Occipital lobe (tissue), 2 donors: ENCODE measurements around the gene TOM1L1. TPM values are rescaled to one million over a fixed set of nuclear protein-coding genes. Genes with fewer than 3 reads are reported as not detected.

Source experiments
- DNase-seq: peaks from one replicate; lab custom pipeline; 2025; lab: John Stamatoyannopoulos, UW
- total RNA-seq: library from RNA; depleted of rRNA; stranded (reverse); fragments of >200 nt; gene quantifications from one replicate; pipeline ENCODE4 v1.2.3, GENCODE V29; 2014

The TOM1L1 gene
- total RNA-seq, 1 donor from 2014 or later, result 7.8 TPM

DNA sequence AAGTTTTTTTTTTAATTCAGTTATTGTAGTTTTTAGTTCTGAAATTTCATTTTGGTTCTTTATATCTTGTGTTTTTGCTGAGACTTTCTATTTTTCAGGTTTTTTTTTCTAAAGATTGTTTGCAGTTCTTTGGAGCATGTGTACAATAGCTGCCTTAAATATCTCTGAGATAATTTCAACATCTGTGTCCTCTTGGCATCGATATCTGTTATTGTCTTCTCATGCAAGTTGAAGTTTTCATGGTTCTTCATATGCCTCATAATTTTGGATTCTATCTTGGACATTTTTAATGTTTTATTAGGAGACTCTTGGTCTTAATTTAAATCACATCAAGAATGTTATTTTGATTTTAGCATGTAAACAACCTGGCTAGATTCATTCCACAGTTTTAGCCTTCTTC lies 45.0 kb downstream of the TOM1L1 start:
- DNase-seq, result no peak

DNA sequence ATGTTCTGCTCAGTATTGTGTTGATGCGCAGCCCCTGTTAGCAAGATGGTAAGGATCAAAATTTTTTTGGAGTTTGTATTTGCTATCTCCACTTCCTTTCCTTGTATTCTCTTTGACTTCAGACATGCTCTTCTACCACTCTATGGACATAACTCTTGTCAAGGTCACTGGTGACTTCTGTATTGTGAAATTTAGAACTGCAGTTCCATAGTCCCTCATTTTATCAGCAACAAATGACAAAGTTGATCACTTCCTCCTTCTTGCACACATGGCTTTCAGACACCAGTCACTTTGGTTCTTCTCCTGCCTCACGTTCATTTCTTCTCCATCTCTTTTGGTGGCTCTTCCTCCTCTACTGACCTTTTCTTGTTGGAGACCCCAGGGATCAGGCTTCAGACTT lies 46.7 kb downstream of the TOM1L1 start:
- no peak for DNase-seq

DNA sequence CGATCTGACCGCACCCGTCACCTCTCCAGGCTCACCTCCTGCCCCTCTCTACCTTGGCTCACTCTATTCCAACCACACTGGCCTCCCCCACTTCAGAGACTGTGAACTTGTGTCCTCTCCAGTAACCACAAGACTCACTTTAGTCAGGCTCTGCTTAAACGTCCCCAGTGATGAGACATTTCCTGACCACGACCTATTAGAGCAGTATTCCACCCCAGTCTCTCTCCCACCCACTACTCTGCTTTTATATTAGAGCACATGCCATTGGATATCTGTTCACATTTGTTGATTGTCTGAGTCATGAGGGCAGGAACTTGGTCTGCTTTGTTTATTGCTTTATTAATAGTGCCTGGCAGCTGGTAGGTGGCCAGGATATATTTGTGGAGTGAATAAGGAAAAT lies 47.7 kb downstream of the TOM1L1 start:
- no peak for DNase-seq

DNA sequence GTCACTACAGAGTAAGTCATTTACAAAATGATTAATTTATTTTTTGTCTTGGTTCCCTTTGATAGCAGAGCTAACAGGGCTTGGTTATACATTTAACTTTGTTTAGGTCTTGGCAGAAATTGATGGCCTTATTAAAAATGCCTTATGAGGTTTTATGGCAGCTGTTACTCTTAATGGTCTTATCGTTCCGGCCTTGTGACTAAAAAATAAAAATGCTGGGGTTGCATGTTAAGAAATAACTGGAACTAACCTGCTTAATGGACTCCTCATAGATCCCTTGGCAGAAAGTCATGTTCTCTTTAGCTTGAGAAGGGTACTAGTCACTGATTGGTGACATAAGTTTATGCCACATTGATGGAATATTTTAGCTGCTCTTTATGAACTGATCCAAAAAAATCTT lies 49.5 kb downstream of the TOM1L1 start:
- no peak for DNase-seq

DNA sequence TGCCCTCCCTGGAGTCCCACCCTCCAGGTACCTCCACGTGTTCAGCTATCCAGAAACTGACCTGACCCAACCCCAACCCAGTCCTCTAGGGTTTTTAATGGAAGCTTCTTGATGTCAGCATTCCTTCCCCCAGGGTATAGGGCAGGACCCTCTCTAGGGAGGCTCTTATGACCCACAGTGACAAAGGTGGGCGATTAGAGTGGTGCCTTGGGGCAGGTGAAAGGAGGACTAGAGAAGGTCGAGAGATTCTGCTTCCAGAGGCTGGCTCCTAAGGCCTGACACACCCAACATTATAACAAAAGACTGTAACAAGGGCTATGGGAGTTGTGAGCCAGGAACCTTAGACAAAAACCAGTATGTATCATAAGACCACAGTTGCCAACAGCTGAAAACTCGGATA lies 50.6 kb downstream of the TOM1L1 start:
- no peak for DNase-seq

DNA sequence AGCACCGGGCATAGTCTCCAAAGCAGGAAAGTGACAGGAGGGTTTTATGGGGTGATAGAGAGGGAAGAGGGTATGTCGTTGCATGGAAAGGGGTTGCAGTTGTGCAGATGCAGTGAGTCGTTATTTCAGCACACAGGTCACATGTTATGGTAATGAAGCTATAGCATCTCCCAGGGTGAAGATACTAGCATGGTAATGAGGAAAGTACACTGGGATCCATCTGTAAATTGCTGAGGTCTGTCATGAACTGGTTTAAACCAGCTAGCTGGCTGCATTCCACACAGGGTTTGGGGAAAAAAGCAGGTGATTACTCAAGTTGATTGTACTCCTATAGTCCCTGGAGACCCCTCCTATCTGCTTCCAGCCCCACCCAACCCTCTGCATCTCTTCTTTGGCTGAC lies 56.1 kb downstream of the TOM1L1 start:
- DNase-seq, result no peak

DNA sequence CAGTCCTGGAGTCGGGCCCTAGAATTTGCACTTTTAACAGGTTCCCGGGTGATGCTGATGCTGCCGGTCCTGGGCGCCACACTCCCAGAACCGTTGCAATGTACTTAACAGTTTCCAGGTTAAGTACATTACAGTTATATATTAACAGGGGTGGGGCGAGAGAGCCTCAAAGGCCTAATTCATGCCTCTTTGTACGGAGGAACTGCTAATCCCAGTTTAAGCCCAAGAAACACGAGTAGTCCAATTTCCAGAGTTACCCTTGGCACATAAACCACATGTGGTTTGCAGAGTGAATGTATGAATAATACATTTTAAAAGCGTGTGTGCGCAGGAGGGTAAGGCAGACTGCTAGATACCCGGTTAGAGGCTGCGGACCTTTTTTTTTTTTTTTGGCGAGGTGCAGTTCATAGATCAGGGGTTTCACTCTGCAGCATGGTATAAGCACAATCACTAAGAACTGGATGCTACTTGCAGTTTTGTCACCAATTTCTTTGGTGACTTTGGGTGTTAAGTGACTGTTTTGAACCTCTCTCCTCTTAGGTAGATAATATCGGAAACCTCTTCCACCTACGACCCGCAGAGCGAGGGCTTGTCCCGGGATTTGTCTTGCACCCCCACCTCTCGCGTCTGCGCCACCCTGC lies 67.1 kb downstream of the TOM1L1 start:
- no peak for DNase-seq

DNA sequence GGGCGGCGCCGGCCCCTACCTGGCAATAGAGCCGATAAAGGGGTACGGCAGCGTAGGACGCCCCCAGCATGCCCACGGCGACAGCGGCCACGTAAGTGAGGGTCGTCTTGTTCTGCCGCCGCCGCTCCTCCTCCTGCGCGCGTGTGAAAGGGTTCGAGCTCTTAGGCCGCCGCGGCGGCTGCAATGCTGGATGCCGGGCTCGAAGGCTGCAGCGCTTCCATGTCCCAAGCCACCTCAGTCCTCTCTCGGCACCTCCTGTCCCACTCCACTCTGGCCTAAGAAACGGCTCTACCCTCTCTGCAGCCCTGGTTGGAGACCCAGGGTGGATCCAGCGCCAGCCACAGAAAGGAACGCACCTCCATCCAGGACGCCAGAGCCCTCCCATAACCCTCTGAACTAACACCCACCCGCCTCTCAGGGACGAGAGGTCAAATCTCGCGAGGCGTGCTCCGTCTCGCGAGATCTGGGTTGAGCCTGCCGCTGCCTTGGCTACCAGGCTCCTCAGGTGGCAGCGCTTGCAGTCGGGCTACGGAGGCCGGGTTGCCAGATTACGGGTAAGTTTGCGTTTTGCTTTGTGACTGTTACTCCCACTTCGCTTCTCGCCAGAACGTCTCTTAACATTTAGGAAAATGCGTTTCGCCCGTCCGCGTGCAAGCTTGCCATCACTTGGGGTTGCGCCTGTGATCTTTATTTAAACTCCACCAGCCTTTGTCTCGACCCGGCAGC lies 67.8 kb downstream of the TOM1L1 start, which contains the start of the genes COX11 and STXBP4:
TSS of gene COX11 (minus strand) at position 393 of the 726 bp plus-strand sequence. CDS start at position 385, 8 bp downstream.
TSS of gene STXBP4 (plus strand) at position 504 of the 726 bp plus-strand sequence. CDS start 17,455 bp downstream, outside the sequence.
- DNase-seq, result peak; percentile 96

DNA sequence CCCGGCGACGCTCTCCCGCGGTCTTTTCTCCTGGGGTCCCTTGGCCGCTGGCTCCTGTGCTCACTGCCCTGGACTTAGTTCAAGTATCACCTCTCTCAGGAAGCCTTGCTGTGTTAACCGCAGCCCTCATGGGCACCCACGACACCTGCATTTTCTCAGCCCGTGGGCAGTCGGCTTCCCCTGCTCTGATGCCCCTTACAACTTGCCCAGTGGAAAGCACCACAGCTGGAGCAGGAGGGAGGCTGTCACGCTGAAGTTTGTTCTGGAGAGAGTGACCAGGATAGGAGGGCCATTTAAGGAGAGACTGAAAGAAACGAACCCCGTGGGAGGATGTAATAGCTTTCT lies 68.3 kb downstream of the TOM1L1 start:
- no peak for DNase-seq

DNA sequence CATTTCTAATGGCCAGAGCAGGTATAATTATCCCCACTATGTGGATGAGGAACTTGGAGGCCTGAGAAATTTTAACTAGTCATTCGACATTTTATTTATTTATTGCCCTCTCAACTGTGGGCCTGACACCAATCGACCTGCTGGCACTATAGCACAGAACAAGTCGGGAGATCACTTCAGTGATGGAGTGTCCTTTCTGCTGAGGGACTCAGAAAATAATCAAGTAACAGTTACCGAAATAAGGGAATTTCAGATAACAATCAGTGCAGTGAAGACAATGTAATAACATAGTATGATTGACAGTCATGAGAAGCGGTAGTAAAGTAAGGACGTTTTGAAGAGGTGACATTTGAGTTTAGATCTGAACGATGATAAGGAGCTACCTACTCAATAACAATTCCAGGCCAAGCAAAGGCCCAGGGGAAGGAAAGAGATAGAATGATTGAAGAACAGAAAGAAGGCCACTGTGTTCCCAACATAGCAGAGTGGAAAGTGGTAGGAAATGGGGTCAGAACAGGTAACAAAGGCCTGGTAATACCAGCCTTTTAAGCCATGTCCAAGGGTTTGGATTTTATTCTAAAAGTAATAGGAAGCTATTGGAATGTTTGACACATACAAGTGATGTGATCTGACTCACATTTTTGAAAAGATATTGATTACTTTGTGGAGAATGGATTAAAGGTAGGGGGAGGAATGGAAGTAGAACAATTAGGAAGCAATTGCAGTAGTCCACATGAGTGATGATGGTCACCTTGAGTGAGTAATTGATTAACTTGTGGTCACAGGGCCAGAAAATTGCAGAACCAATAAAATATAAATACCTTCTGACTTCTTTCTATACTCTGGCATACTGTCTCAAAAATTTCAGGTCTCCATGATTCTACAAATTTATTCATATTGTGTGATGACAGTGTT lies 69.3 kb downstream of the TOM1L1 start:
- no peak for DNase-seq

DNA sequence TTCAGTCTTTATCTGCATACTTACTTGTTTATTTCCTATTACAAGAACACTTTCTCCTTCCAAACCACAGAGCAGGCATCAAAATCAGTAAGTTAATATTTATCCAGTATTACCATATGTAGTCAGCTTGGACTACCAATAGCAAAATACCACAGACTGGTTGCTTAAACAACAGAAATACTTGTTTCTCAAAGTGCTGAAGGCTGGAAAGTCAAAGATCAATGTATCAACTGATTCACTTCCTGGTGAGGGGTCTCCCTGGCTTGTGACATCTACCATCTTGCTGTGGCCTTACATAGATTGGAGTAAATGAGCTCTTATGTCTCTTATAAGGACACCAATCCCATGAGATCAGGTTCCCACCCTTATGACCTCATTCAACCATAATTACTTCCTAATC lies 70.5 kb downstream of the TOM1L1 start:
- no peak for DNase-seq

DNA sequence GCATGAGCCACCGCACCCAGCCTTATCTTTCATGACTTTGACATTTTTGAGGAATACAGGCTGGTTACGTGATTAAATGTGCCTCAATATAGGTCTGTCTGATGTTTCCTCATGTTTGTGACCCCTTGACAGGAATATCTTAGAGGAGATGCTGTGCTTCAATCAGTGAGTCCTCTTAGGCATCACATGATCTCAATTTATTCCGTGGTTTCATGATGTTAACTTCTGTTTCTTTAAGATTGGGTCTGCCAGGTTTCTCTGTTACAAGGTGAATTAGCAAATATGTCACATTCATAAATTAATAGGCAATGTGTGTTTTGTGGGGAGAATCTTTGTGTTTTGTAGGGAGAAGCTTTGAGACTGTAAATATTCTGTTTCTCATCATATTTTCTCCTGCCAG lies 71.2 kb downstream of the TOM1L1 start:
- DNase-seq, result no peak

DNA sequence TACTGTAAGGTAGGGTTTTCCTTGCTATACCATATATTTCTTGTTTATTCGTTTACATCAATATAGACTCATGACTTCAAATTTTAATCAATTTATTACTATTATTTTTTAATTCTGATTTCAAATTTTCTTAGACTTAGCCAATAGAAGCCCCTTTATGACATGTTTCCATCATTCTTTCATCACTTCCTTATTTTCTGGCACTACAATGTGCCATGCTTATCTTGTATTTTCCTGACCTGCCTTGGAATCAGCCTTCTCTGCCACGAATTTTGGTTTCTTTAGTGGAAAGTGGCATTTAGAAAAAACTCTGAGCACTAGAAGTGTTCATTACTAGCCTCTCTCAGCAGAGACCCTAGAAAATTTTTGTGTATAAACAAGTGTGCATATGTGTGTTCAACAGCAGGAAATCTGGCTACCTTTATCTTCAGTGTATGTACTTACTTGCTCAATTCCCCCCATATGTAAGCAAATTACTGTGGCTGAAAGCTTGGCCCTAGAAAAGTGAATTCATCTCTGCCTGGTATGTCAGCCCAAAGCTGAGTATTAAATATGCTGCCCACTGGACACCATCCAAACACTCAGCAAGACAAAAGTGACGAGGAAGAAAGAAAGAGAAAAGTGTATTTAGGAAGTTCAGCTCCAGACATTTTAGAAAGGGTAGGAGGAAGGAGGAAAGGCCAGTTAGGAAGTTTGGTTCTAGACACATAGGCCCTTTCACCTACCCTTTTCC lies 71.9 kb downstream of the TOM1L1 start:
- DNase-seq, result no peak

DNA sequence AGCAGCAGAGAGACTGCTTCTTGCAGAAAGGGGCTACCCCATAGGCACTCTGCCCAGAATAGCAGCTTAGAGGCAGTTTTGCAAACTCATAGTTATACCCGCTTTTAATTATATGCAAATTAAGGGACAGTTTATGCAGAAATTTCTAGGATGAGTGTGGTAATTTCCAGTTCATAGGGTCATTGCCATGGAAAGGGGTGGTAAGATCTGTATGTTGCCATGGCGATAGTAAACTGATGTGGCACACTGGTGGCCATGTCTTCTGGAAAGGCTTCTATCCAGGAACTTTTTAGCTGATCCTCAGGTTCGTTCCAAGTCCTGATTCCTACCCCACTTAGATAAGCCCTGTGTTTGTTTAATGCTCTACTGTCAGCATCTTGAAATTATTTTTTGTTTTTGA lies 74.1 kb downstream of the TOM1L1 start:
- no peak for DNase-seq

DNA sequence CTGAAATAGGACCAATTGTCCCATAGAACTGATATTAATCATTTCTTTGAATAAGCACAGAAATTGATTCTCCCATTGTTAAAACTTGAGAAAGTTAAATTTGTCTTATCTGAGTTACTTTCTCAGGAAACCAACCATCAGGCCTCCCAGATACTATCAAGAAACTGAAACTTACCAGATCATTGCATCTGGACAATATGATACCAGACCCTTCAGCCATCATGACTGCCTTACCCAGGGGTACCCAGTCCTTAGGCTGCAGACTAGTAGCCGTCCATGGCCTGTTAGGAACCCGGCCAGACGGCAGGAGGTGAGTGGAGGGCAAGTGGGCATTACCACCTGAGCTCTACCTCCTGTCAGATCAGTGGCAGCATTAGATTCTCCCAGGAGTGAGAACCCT lies 75.7 kb downstream of the TOM1L1 start:
- DNase-seq, result no peak

DNA sequence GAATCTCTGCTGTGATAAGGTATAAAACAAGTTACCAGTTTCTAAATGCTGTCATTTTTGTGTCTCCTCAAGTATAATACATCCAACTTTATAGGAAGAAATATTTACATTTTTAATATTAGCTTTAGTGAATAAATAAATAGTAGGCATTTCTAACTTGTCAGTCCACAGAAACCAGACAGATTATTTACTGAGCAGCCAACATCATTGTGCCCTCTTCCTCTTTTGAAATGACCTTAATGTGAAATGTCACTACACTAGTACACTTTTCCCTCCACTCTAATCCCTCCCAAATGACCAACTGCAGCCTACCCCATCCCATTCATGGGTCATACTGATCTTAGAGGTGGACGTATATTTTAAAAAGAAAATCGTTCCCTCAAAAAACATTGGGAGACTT lies 77.1 kb downstream of the TOM1L1 start:
- DNase-seq, result no peak

DNA sequence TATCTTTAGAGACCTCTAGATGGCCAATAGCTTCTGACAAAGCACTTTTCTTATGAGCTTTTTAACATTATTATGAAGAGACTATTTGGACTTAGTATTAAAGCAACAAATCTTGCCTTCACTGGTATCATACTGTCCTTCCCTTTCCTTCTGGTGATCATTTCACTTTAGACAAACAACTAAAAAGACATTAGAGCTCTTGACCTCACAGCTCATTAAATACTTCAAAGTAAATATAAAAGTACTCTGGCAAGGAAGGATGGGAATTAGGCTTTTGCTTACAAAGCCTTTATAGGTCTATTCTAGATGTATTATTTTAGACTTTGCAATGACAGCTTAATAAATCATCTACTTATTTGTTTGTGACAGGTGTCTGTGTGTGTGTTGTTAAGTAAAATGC lies 79.0 kb downstream of the TOM1L1 start:
- DNase-seq, result no peak

DNA sequence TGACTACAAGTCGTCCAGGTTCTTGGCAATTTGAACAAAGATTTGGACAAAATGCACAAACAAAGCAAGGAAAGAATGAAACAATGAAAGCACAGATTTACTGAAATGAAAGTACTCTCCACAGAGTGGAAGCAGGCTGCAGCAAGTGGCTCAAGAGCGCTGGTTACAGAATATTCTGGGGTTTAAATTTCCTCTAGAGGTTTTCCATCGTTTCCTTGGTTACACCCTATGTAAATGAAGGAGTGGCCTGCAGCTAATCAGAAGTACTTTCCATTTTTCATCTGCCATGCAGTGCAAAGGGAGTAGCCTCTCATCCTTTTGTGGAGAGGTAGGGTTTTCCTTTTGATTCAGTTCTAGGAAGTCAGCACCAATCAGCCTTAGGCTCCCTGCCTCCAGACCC lies 79.7 kb downstream of the TOM1L1 start:
- no peak for DNase-seq

DNA sequence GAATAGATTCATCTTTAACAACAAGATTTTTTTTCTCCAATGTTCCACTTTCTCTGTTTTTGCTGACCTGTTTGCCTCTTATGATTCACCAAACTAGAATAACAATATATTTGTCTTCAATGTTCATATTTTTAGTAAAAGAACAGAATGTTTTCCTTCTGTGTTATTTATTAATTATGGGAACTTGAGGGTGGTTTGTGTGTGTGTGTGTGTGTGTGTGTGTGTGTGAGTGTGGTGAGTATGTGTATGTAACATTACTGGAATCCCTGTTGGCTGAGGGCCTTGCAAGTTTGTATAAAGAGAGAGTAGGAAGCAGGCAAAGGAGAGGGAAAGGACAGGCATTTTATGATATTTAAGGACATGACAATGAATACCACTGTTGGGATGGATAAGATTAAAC lies 81.7 kb downstream of the TOM1L1 start:
- DNase-seq, result no peak

DNA sequence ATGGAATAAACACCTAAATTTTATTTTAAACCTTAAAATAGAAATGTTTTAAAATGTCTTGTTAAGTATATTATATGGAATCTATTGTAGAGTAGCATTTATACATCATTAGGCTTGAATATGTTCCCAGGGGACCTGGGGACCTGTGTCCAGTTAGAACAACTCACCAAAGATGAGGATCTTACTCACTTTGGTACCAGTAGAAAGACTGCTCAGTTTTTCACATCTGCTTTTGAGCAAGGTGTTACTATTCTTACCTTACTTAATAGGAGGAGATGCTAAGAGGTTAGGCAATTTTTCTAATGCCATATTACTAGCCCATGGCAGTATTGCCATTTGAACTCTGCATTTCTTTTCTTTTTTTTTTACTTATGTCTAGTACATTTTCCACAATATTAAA lies 82.6 kb downstream of the TOM1L1 start:
- no peak for DNase-seq

DNA sequence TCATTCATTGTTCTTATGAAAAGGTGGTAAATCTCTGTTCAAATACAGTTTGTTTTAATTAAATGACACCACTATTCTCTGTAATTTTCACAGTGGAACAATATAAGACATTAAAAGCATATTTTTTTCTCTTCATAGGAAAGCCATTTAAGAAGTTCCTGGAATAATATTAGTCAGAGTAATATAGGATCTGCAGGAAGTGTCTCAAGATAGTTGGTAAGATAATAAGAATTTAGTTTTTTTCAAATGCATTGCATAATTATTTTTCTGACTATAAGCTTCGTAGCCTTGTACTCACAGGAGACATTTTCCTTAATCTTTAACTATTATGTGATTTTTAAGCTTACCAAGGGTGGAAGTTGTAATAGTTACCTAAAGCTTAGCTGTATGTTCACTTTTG lies 84.8 kb downstream of the TOM1L1 start:
- DNase-seq, result no peak

DNA sequence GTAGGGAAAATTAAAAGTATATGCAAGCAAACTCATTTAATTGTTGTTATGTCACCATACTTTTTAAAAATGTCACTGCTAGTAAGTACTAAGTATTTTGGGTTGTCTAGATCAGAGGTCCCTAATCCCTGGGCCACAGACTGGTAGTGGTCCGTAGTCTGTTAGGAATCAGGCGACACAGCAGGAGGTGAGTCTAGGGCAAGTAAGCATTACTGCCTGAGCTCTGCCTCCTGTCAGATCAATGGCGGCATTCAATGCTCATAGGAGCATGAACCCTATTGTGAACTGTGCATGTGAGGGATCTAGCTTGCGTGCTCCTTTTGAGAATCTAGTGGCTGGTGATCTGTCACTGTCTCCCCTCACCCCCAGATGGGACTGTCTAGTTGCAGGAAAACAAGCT lies 89.5 kb downstream of the TOM1L1 start:
- DNase-seq, result no peak
